HG02973 (cell line): ENCODE results near the gene TMC7.
"Not testable (repeated sequence)": the region's sequence is repeated elsewhere in the genome, so short reads cannot be mapped to it uniquely, and the experiment has no call there.

Source experiments
- ATAC-seq: cut with Tn5 transposase; IDR thresholded peaks from one replicate; pipeline ENCODE4 v1.9.1; 2021; ENCODE audit warnings: moderate library complexity; ENCODE audit not compliant: unreplicated experiment

The TMC7 gene

GRCh38 chr16:18983565-18984434 lies at the start of gene TMC7:
TSS of gene TMC7 (plus strand) at chr16:18983934. CDS start at chr16:18984064, 130 bp downstream.
- ATAC-seq, result no peak

GRCh38 chr16:18936727-18937340 lies 46.9 kb upstream of the TMC7 start:
- ATAC-seq, result no peak

GRCh38 chr16:18937390-18937789 lies 46.3 kb upstream of the TMC7 start:
- no peak for ATAC-seq

- ATAC-seq, result no peak
Measured at GRCh38 chr16:18938986-18939385, 44.7 kb upstream of the TMC7 start.

- no peak for ATAC-seq
Measured at GRCh38 chr16:18941471-18941870, 42.3 kb upstream of the TMC7 start.

- no peak for ATAC-seq
Measured at GRCh38 chr16:18942061-18942460, 41.7 kb upstream of the TMC7 start.

- ATAC-seq, result no peak
Measured at GRCh38 chr16:18943414-18943813, 40.3 kb upstream of the TMC7 start.

- ATAC-seq, result no peak
Measured at GRCh38 chr16:18945233-18945632, 38.5 kb upstream of the TMC7 start.

GRCh38 chr16:18948372-18949020 lies 35.2 kb upstream of the TMC7 start:
- ATAC-seq, result no peak

- ATAC-seq, result no peak
Measured at GRCh38 chr16:18950469-18951185, 33.1 kb upstream of the TMC7 start.

GRCh38 chr16:18953547-18953946 lies 30.2 kb upstream of the TMC7 start:
- no peak for ATAC-seq

- ATAC-seq, result not testable (repeated sequence)
Measured at GRCh38 chr16:18955874-18956580, 27.7 kb upstream of the TMC7 start.

- not testable (repeated sequence) for ATAC-seq
Measured at GRCh38 chr16:18956658-18957241, 27.0 kb upstream of the TMC7 start.

- ATAC-seq, result no peak
Measured at GRCh38 chr16:18958621-18959029, 25.1 kb upstream of the TMC7 start.

GRCh38 chr16:18959031-18959505 lies 24.7 kb upstream of the TMC7 start:
- ATAC-seq, result no peak

GRCh38 chr16:18965555-18965954 lies 18.2 kb upstream of the TMC7 start:
- ATAC-seq, result no peak

GRCh38 chr16:18966791-18967190 lies 16.9 kb upstream of the TMC7 start:
- ATAC-seq, result no peak

GRCh38 chr16:18969050-18969854 lies 14.5 kb upstream of the TMC7 start:
- ATAC-seq, result no peak

GRCh38 chr16:18969855-18970240 lies 13.9 kb upstream of the TMC7 start:
- ATAC-seq, result no peak
